IMR-90 (cell line): ENCODE results near the gene FERMT3. TPM values are rescaled to one million over a fixed set of nuclear protein-coding genes. Genes with fewer than 3 reads are reported as not detected.

Experiments used
- ATAC-seq: fragments of 200-7000 bp; cut with Tn5 transposase; 2 replicates; pipeline ENCODE4 v1.9.1; 2020; ENCODE audit warnings: low read depth, mild to moderate bottlenecking, moderate library complexity
- BruUV-seq: library from RNA; stranded (reverse); fragments of 400-500 nt; replicated peaks from 2 replicates; lab custom pipeline; 2021; lab: Mats Ljungman, UMichigan
- CTCF ChIA-PET: fragments of 300-600 bp; formaldehyde crosslinking; extraction: SDS; loops from one replicate; lab custom pipeline; 2021; ENCODE audit warnings: antibody characterized with exemption; lab: Yijun Ruan, JAX
- POLR2A ChIA-PET: fragments of 300-600 bp; sonication (Branson Sonifier 250); formaldehyde crosslinking; loops from one replicate; lab custom pipeline; 2022; ENCODE audit warnings: antibody characterized with exemption; ENCODE audit not compliant: unreplicated experiment; lab: Charles Lee
- DNase-seq: peaks from one replicate; pipeline ENCODE4 v3.0.0; 2013
- H2AFZ ChIP-seq: replicated peaks from 2 replicates; pipeline ENCODE3; 2013; ENCODE audit warnings: low read length, mild to moderate bottlenecking; ENCODE audit not compliant: poor library complexity
- H2AK5ac ChIP-seq: 2 replicates; pipeline ENCODE4 v1.6.1; 2013; ENCODE audit warnings: low read depth, low read length, inconsistent platforms
- H2AK9ac ChIP-seq: replicated peaks from 2 replicates; pipeline ENCODE3; 2013; ENCODE audit warnings: mild to moderate bottlenecking, low read depth, low read length, moderate library complexity; ENCODE audit not compliant: poor library complexity
- H2BK120ac ChIP-seq: 2 replicates; pipeline ENCODE4 v1.6.1; 2013; ENCODE audit warnings: low read depth, low read length, inconsistent platforms
- H2BK15ac ChIP-seq: 3 replicates; pipeline ENCODE4 v1.6.1; 2013; ENCODE audit warnings: low read depth, low read length, inconsistent platforms
- H2BK20ac ChIP-seq: 2 replicates; pipeline ENCODE4 v1.6.1; 2013; ENCODE audit warnings: low read depth, mild to moderate bottlenecking, inconsistent platforms, low read length, moderate library complexity
- H2BK5ac ChIP-seq: 2 replicates; pipeline ENCODE4 v1.6.1; 2013; ENCODE audit warnings: mild to moderate bottlenecking, low read depth, low read length, inconsistent platforms; ENCODE audit not compliant: poor library complexity, severe bottlenecking
- H3K14ac ChIP-seq: replicated peaks from 2 replicates; pipeline ENCODE4 v1.6.1; 2013; ENCODE audit warnings: low read depth, low read length, inconsistent platforms
- H3K18ac ChIP-seq: 2 replicates; pipeline ENCODE4 v1.6.1; 2013; ENCODE audit warnings: low read depth, low read length, control low read depth
- H3K23ac ChIP-seq: 2 replicates; pipeline ENCODE4 v1.6.1; 2013; ENCODE audit warnings: low read depth, low read length, inconsistent platforms
- H3K27ac ChIP-seq: 2 replicates; pipeline ENCODE4 v1.5.1; 2013; ENCODE audit warnings: mild to moderate bottlenecking, control low read depth, low read length; ENCODE audit not compliant: insufficient read depth
- H3K27me3 ChIP-seq: 2 replicates; pipeline ENCODE4 v1.6.1; 2013; ENCODE audit warnings: low read length; ENCODE audit not compliant: control insufficient read depth, insufficient read depth
- H3K36me3 ChIP-seq: 2 replicates; pipeline ENCODE4 v1.6.1; 2013; ENCODE audit warnings: low read length, mixed read lengths; ENCODE audit not compliant: control insufficient read depth, insufficient read depth
- H3K4ac ChIP-seq: 2 replicates; pipeline ENCODE4 v1.6.1; 2013; ENCODE audit warnings: low read depth, low read length, inconsistent platforms
- H3K4me1 ChIP-seq: 2 replicates; pipeline ENCODE4 v1.6.1; 2013; ENCODE audit warnings: low read length, mixed read lengths; ENCODE audit not compliant: control insufficient read depth, insufficient read depth
- H3K4me2 ChIP-seq: 2 replicates; pipeline ENCODE4 v1.6.1; 2013; ENCODE audit warnings: low read depth, mild to moderate bottlenecking, control low read depth, low read length, moderate library complexity
- H3K4me3 ChIP-seq: 2 replicates; pipeline ENCODE4 v1.5.1; 2013; ENCODE audit warnings: low read depth, mild to moderate bottlenecking, control low read depth, low read length, moderate library complexity; ENCODE audit not compliant: insufficient read depth
- H3K56ac ChIP-seq: 2 replicates; pipeline ENCODE4 v1.6.1; 2013; ENCODE audit warnings: low read length, inconsistent platforms; ENCODE audit not compliant: insufficient read depth; ENCODE audit errors: extremely low read depth
- H3K79me1 ChIP-seq, 2 experiments: 2 replicates each; pipeline ENCODE4 v1.6.1; 2013; ENCODE audit warnings: low read length in 2 of 2, inconsistent platforms in 1 of 2, low read depth in 1 of 2
- H3K9ac ChIP-seq: 2 replicates; pipeline ENCODE4 v1.6.1; 2013; ENCODE audit warnings: low read depth, low read length, control low read depth
- H3K9me1 ChIP-seq: 2 replicates; pipeline ENCODE4 v1.6.1; 2013; ENCODE audit warnings: low read length, inconsistent platforms; ENCODE audit not compliant: insufficient read depth
- H3K9me3 ChIP-seq: 2 replicates; pipeline ENCODE4 v1.6.1; 2013; ENCODE audit warnings: low read length; ENCODE audit not compliant: control insufficient read depth, insufficient read depth
- H4K20me1 ChIP-seq: 2 replicates; pipeline ENCODE4 v1.6.1; 2013; ENCODE audit warnings: low read length, inconsistent platforms; ENCODE audit not compliant: insufficient read depth
- H4K5ac ChIP-seq: 2 replicates; pipeline ENCODE4 v1.6.1; 2013; ENCODE audit warnings: mild to moderate bottlenecking, low read depth, low read length, control low read depth
- H4K8ac ChIP-seq, 2 experiments: 2 replicates each; pipeline ENCODE4 v1.6.1; 2013; ENCODE audit warnings: low read depth in 2 of 2, low read length in 2 of 2, control low read depth in 1 of 2, inconsistent platforms in 1 of 2
- H4K91ac ChIP-seq: 2 replicates; pipeline ENCODE4 v1.6.1; 2013; ENCODE audit warnings: low read depth, low read length, inconsistent platforms; ENCODE audit not compliant: insufficient read depth
- BHLHE40 ChIP-seq: fragments of 150-350 bp; IDR thresholded peaks from 2 replicates; pipeline ENCODE4 v1.6.1; 2016; ENCODE audit warnings: mild to moderate bottlenecking, low read depth, low read length
- CEBPB ChIP-seq: IDR thresholded peaks from 2 replicates; pipeline ENCODE4 v1.6.1; 2012; ENCODE audit warnings: low read depth, low read length, improper control_type of control experiment
- CHD1 ChIP-seq: IDR thresholded peaks from 2 replicates; pipeline ENCODE4 v1.6.1; 2012; ENCODE audit warnings: low read depth, low read length, improper control_type of control experiment
- MAFK ChIP-seq: IDR thresholded peaks from 2 replicates; pipeline ENCODE4 v1.6.1; 2012; ENCODE audit warnings: low read depth, low read length, improper control_type of control experiment
- MAZ ChIP-seq: IDR thresholded peaks from 2 replicates; pipeline ENCODE4 v1.6.1; 2012; ENCODE audit warnings: low read depth, mild to moderate bottlenecking, low read length, improper control_type of control experiment, moderate library complexity, borderline replicate concordance
- MXI1 ChIP-seq: IDR thresholded peaks from 2 replicates; pipeline ENCODE4 v1.6.1; 2012; ENCODE audit warnings: low read depth, mild to moderate bottlenecking, low read length, moderate library complexity, borderline replicate concordance
- NFE2L2 ChIP-seq: fragments of 150-350 bp; IDR thresholded peaks from 2 replicates; pipeline ENCODE4 v1.6.1; 2016; ENCODE audit warnings: low read depth, mild to moderate bottlenecking, low read length
- RAD21 ChIP-seq: IDR thresholded peaks from 2 replicates; pipeline ENCODE4 v1.6.1; 2012; ENCODE audit warnings: low read length, improper control_type of control experiment
- RCOR1 ChIP-seq: IDR thresholded peaks from 2 replicates; pipeline ENCODE4 v1.6.1; 2012; ENCODE audit warnings: mild to moderate bottlenecking, low read length, improper control_type of control experiment; ENCODE audit not compliant: insufficient replicate concordance
- SMC3 ChIP-seq: fragments of 150-350 bp; IDR thresholded peaks from 2 replicates; pipeline ENCODE4 v1.6.1; 2016; ENCODE audit warnings: low read depth, mild to moderate bottlenecking, antibody characterized with exemption, low read length, moderate library complexity
- WGBS, 2 experiments: methylation state at CpG; one replicate each; pipeline versions ENCODE4 v1.1.5 to v1.1.7; 2013; ENCODE audit warnings: missing lambda C conversion rate in 2 of 2; ENCODE audit not compliant: insufficient read length in 1 of 2; ENCODE audit errors: extremely low coverage in 2 of 2; 5-methylcytosine and 5-hydroxymethylcytosine counted together
- dilution Hi-C: fragments of 300-500 bp; cut with HindIII; formaldehyde crosslinking; loops from one replicate; pipeline ENCODE4 v1.14.3; 2018; ENCODE audit warnings: low sequenced_read_pairs; ENCODE audit not compliant: unreplicated experiment
- in situ Hi-C: fragments of 300-500 bp; cut with MboI; formaldehyde crosslinking; loops from 3 replicates; pipeline ENCODE4 v1.14.3; 2019; ENCODE audit warnings: low sequenced_read_pairs, inconsistent platforms, mixed read lengths
- intact Hi-C: fragments of 100-400 bp; cut with micrococcal nuclease; formaldehyde crosslinking; loops from 2 replicates; pipeline ENCODE4 v1.10.0; 2022
- polyA plus RNA-seq, 3 experiments: library from polyadenylated mRNA; depleted of rRNA; stranded (reverse); fragments of >200 nt; gene quantifications; 2 replicates each; pipeline ENCODE4 v1.2.3, GENCODE V29; 2012; ENCODE audit warnings: low replicate concordance in 1 of 3
- total RNA-seq: library from RNA; depleted of rRNA; stranded (reverse); fragments of >200 nt; gene quantifications from 2 replicates; pipeline ENCODE4 v1.2.3, GENCODE V29; 2012
- TF ChIP-seq, protein P1 (sequence below): fragments of 150-350 bp; IDR thresholded peaks from 2 replicates; pipeline ENCODE4 v1.6.1; 2017; ENCODE audit warnings: mild to moderate bottlenecking, antibody characterized with exemption, low read length, low read depth

The FERMT3 gene
- total and polyA plus RNA-seq, 2 of the 4 experiments (the other 2 are of a cell fraction): 0.36 to 2.3 TPM

- TF ChIP-seq, protein P1, sequence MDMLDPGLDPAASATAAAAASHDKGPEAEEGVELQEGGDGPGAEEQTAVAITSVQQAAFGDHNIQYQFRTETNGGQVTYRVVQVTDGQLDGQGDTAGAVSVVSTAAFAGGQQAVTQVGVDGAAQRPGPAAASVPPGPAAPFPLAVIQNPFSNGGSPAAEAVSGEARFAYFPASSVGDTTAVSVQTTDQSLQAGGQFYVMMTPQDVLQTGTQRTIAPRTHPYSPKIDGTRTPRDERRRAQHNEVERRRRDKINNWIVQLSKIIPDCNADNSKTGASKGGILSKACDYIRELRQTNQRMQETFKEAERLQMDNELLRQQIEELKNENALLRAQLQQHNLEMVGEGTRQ: no peak
- TF ChIP-seq NFE2L2: no peak
Measured at GRCh38 chr11:64263021-64263946, 56.8 kb downstream of the FERMT3 start (continued).

DNA sequence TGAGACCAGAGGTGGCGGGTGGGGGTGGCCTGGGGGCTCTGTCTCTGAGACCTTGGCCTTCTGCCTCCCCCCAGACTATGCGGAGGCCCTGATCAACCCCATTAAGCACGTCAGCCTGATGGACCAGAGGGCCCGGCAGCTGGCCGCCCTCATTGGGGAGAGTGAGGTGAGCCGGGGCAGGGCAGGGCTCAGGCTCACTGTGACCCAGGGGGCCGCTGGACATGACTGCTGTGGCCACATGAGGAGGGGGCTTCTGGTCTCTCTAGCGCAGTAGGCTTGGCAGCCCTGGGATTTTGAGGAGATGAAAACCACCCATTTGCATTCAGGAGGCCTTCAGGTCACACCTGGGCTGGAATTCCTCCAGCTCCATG is 57.4 kb downstream of the FERMT3 start:
- Histone ChIP-seq H2AFZ (no peak overlapping the region), H3K9ac (no peak overlapping the region), H3K36me3 (peaks cover 48% of the 10 kb centered on the region), H2BK20ac (no peak overlapping the region), H3K23ac (no peak overlapping the region), H2BK120ac (no peak overlapping the region), H3K56ac (no peak overlapping the region), H3K4me3 (no peak overlapping the region), H2AK9ac (peak overlapping the region; percentile 35), H3K79me1 (peaks cover 7 to 37% of the 10 kb centered on the region in 2 experiments; a peak in 2 of 4 replicates), H2BK15ac (no peak overlapping the region), H4K8ac (no peak overlapping the region), H3K18ac (no peak overlapping the region), H3K9me1 (0 out of 2 replicates have a peak, but pooled peaks cover 5% of the 10 kb centered on the region), H3K14ac (no peak overlapping the region), H2AK5ac (no peak overlapping the region), H3K4me1 (peaks cover 16% of the 10 kb centered on the region), H4K91ac (no peak overlapping the region), H3K4ac (no peak overlapping the region), H3K27me3 (no peaks in the 10 kb centered on the region), H3K9me3 (no peaks in the 10 kb centered on the region), H3K27ac (no peak overlapping the region), H3K4me2 (no peak overlapping the region), H4K5ac (no peak overlapping the region), H2BK5ac (no peak overlapping the region), H4K20me1 (no peaks in the 10 kb centered on the region)
- DNase-seq (no peak), ATAC-seq (no peak)
- intact Hi-C loops: no loop called here
- CTCF ChIA-PET: no interaction called here
- 93% methylated on average over 4 of the region's 8 CpGs; no CpG with 5 or more reads in 1 of the 2 experiments for WGBS, 2 experiments
- in situ Hi-C loops: no loop called here
- no peak for TF ChIP-seq MAFK
- TF ChIP-seq NFE2L2: no peak
- TF ChIP-seq MAZ: no peak
- TF ChIP-seq CEBPB: no peak
- no peak for TF ChIP-seq MXI1
- no peak for TF ChIP-seq SMC3
- no peak for TF ChIP-seq CHD1
- TF ChIP-seq BHLHE40: no peak
- TF ChIP-seq RAD21: no peak
- TF ChIP-seq RCOR1: no peak
- BruUV-seq: no TSS peak
- dilution Hi-C loops: no loop called here
- POLR2A ChIA-PET: interaction anchor here (0.5 kb wide), 1 partner anchor 11 kb away, joined by 3 read pairs; no protein-coding TSS in a partner anchor
